B cell (primary cell): ENCODE results near the gene PBOV1.

Experiments
- EZH2 ChIP-seq: IDR thresholded peaks from 2 replicates; pipeline ENCODE4 v1.6.1; 2012; ENCODE audit warnings: borderline replicate concordance, low read depth, mild to moderate bottlenecking, moderate library complexity, low read length; ENCODE audit not compliant: insufficient read depth, poor library complexity, severe bottlenecking
- TF ChIP-seq, protein P1 (sequence below): fragments of 200-600 bp; IDR thresholded peaks from one replicate; pipeline ENCODE4 v1.8.0; 2022; ENCODE audit warnings: antibody characterized with exemption, mild to moderate bottlenecking

DNA sequence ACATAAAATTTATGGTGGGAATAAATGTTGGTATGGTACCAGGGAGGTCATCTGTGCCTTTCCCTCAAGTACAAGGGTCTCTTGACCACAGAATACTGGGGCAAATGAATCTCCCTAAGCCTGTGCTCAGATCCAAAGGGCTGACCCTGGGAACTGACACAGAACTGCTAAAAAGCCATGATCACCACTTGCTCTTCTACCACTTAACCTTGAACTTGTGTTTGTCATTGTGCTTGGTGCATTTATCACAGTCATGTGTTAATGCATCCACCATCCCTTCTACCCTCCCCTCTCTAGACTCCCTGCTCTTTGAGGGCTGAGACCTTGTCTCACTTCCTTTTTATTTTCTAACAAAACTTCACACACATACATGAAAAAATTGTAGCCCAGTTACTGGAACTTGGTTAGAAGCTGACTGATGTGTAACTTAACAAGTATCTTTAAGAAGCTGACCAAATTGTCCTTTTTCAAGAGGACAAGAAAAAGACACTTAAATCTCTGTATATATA, 46.1 kb upstream of the PBOV1 start:
- TF ChIP-seq, protein P1, sequence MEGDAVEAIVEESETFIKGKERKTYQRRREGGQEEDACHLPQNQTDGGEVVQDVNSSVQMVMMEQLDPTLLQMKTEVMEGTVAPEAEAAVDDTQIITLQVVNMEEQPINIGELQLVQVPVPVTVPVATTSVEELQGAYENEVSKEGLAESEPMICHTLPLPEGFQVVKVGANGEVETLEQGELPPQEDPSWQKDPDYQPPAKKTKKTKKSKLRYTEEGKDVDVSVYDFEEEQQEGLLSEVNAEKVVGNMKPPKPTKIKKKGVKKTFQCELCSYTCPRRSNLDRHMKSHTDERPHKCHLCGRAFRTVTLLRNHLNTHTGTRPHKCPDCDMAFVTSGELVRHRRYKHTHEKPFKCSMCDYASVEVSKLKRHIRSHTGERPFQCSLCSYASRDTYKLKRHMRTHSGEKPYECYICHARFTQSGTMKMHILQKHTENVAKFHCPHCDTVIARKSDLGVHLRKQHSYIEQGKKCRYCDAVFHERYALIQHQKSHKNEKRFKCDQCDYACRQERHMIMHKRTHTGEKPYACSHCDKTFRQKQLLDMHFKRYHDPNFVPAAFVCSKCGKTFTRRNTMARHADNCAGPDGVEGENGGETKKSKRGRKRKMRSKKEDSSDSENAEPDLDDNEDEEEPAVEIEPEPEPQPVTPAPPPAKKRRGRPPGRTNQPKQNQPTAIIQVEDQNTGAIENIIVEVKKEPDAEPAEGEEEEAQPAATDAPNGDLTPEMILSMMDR: no peak
- TF ChIP-seq EZH2: no peak
